ENCODE results near the gene ALG10B.
"Not testable (repeated sequence)": the region's sequence is repeated elsewhere in the genome, so short reads cannot be mapped to it uniquely, and the experiment has no call there.

ALG10B gene, protein sequence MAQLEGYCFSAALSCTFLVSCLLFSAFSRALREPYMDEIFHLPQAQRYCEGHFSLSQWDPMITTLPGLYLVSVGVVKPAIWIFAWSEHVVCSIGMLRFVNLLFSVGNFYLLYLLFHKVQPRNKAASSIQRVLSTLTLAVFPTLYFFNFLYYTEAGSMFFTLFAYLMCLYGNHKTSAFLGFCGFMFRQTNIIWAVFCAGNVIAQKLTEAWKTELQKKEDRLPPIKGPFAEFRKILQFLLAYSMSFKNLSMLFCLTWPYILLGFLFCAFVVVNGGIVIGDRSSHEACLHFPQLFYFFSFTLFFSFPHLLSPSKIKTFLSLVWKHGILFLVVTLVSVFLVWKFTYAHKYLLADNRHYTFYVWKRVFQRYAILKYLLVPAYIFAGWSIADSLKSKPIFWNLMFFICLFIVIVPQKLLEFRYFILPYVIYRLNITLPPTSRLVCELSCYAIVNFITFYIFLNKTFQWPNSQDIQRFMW

DNA sequence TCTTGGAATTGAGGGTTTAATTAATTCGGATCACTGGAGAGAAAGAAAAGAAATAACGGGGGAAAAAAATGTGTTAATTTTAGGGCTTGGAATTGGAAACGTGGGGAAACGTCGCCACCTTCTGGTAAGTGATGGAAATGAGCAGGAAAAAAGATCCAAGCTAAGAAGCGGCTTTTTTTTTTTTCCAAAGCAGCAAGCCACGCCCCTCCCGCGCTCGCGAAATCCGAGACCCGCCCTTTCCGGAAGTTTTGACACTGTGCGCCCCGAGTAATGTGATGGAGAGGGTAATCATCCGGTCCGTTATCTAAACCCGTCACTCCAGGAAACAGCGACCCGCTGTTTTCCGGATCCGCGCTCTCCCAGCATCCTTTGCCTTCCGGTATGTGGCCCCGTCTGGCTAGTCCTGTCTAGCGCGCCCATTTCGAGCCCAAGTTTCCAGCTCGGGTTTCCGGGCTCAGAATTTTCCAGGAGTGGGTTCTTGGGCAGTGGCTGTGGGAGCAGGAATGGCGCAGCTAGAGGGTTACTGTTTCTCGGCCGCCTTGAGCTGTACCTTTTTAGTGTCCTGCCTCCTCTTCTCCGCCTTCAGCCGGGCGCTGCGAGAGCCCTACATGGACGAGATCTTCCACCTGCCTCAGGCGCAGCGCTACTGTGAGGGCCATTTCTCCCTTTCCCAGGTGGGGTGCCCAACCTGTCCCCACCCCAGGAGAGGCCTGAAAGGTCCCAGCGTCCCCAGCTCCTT, at the start of gene ALG10B:
Gene ALG10B, plus strand, starts transcription at position 384 of the 739 bp plus-strand sequence. Its CDS starts 120 bp downstream, at position 504.
- peak; percentile 98 for DNase-seq (ENCODE audit: low spot score)

DNA sequence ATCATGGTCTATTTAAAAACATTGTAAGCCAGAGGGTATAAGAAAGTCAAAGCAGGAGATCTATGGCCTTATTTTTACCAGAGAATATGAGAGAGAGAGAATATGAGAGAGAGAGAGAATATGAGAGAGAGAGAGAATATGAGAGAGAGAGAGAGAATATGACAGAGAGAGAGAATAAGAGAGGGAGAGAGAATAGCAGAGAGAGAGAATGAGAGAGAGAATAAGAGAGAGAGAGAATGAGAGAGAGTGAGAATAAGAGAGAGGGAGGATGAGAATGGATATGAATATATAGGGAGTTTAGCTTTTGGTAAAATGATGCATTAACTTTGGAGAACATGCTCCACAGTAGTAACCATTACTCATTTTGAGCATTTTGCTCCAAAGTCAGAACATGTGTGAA, 48.0 kb upstream of the ALG10B start:
- no peak for DNase-seq (ENCODE audit: low spot score)

DNA sequence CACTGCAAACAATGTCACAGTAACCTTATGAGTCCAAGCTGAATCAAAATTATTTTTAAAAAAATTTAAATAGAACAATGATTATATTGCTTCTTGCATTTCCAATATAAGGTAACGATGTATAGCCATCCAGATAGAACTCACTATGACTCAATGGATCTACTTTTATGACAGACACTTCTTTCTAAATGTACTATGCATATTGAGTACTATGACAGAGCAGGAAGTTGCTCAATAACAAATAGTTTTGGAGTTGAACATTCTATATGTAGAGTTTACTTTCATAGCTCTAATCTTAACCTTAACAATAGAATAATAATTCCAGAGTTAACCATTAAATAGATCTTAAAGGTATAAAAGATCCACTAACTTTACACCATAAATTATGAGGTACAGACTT, 46.7 kb upstream of the ALG10B start:
- no peak for DNase-seq (ENCODE audit: low spot score)

DNA sequence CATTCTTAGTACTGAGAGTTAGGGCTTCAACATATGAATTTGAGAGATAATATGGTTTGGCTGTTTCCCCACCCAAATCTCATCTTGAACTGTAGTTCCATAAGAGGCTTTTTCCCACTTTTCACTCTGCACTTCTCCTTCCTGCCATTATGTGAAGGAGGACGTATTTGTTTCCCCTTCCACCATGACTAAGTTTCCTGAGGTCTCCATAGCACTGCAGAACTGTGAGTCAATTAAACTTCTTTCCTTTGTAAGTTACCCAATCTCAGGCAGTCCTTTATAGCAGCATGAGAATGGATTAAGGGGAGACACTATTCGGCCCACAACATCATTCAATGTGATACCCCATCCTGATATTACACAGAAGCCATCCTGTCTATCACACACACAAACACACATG, 36.8 kb upstream of the ALG10B start:
- DNase-seq (ENCODE audit: low spot score): no peak

DNA sequence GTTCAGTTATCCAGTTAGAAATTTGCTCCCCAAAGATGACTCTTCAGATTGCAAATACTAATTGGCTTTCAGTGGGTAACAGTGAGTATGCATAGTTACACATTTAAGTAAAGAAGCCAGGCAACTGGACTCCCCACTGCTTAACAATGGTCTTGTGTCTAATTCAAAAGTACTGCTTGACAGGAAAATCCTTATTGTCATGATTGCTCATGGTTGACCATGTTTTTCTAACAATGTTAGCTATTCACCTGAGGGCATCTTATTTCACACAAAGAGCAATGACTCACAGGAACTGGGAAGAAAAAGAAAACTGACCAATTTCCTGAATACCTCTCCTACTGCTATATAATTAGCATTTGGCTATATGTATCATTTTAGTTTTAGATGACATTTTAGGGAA, 33.7 kb upstream of the ALG10B start:
- no peak for DNase-seq (ENCODE audit: low spot score)

DNA sequence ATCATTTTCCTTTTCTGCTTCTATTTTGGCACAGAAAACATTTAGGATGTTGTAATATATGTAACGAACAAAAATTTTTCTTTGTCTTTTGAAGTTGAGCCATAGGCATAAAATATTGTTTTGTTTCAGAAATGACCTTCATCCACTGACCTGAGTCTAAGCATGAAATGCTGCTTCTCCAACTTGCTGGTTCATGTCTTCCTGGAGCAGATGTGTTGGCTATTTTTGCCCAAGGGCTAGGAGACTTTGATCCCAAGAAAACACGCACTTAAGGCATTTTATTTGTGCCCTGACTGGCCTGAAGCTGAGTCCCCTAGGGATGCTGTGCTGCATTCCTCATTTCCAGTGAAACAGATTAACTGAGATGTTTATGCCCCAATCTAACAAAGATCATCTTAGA, 27.2 kb upstream of the ALG10B start:
- no peak for DNase-seq (ENCODE audit: low spot score)

DNA sequence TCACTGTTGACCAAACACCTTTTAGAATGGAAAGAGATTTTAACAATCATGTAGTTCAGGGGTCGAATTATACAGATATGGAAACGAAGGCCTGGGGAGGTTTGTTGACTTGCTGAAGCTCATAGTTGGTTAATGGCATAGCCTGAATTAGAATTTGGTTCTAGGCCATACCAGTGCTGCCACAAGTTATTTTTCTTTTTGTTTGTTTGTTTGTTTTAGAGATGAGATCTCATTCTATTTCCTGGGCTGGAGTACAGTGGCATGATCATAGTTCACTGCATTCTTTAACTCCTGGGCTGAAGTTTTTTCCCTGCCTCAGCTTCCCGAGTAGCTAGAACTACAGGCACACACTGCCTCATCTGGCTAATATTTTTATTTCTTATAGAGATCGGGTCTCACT, 25.4 kb upstream of the ALG10B start:
- DNase-seq (ENCODE audit: low spot score): no peak

DNA sequence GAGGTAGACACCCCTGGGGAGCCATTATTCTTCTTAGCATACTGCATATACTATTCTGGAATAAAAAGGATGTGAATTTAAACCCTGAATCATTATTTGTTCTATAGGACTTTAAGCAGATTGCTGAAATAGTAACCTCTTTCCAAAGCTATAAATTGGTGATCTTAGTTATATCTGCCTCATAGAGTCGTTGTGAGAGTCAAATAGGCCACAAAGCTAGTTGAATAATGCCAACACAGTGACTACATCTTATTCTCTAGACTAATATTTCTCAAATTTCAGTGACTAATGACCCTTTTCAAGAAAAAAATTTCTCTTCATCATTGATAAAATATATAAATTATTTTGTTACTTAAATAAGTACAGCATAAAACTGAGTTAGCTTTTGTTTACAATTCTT, 13.6 kb upstream of the ALG10B start:
- not testable (repeated sequence) for DNase-seq (ENCODE audit: low spot score)

DNA sequence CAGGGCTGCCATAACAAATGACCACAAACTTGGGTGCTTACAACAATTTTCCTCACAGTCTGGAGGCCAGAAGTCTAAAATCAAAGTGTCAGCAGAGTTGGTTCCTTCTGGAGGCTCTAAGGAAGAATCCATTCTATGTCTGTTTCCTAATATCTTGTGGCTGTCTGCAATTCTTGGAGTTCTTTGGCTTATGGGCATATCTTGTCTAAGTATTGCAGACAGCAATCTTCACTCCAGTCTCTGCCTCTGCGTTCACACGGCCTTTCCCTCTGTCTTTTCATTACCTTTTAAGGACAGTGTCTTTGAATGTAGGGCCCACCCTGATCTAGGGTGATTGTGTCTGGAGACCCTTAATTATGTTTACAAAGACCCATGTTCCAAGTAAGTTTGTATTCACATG, 5.4 kb downstream of the ALG10B start:
- not testable (repeated sequence) for DNase-seq (ENCODE audit: low spot score)

DNA sequence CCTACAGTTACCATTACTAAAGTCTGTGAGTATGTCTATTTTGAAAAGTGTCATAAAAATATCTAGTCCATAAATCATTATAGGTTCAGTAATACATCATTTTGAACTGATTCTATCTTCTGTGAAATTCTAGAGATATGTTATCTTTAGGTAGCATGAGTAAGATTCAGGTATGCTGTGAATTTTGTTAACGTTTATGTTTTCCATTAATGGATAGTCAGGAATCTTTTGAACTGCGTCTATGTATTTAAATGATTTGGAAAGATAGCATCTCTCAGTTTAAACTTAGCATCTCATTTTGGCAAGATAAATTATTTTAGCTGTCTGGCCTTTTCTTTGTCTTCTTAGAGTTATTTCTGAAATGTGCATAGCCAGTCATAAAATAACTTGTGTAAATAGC, 8.3 kb downstream of the ALG10B start:
- no peak for DNase-seq (ENCODE audit: low spot score)

DNA sequence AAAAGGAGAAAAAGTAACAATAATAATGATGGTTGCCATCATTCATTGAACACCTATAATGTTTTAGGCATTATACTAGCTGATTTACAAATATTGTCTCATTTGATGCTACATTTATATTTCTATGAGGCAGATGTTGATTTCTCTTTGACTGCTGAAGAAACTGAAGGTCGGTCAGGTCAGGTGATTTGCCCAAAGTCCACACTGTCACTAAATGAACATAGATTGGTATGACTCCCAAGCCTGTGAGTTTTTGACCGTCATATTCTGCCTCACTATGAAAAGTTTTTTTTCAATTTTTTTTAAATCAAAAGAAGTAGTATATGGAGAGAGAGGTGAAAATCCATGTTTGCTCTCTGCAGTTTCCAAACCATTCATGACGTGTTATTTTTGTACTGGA, 10.8 kb downstream of the ALG10B start:
- DNase-seq (ENCODE audit: low spot score): no peak

DNA sequence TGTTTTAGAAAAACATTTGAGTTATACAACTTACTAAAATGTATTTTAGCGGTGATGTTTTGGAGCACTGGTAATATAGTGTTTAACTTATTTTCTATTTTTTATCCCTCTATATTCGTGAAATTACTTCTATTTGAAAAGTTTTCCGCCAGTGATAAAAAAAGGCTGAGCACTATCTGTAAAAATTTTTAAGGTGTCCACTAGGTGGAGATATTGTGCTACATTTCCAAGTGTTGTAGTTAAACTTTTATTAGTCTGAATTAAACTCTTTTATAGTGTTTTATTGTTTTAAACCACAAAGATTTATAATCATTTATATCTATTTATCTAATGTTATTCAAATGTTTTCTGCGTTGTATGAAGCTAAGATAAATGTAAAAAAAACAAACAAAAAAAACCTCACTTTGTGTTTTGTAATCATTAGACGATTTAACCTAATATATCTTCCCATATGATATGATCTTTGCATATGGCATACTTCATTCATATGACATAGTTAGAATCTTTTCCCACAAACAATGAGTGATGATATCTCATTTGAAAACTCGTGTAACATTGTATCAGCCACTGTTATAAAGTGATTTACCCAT, 11.8 kb downstream of the ALG10B start:
- DNase-seq (ENCODE audit: low spot score): peak; percentile 57

DNA sequence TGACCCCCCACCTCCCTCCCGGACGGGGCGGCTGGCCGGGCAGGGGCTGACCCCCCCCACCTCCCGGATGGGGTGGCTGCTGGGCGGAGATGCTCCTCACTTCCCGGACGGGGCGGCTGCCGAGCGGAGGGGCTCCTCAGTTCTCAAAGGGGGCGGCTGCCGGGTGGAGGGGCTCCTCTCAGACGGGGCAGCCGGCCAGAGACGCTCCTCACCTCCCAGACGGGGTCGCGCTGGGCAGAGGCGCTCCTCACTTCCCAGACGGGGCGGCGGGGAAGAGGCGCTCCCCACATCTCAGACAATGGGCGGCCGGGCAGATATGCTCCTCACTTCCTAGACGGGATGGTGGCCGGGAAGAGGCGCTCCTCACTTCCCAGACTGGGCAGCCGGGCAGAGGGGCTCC, 13.8 kb downstream of the ALG10B start:
- not testable (repeated sequence) for DNase-seq (ENCODE audit: low spot score)

DNA sequence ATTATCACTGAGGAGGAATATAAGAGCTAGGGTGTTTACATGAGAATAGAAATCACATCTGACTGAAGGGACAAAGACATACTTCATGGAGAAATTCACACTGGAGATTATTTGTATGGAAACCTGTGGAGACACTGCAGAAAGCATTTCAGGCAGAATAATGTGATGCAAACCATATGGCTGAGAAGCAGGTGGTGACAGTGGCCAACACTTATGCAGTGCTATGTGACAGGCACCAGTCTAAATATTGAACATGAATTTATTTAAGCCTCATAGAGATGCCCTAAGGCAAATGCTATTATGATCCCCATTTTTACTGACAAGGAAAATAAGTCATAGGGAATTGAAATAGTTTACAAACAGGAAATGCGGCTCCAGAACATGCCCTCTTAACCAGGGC, 16.2 kb downstream of the ALG10B start:
- no peak for DNase-seq (ENCODE audit: low spot score)

DNA sequence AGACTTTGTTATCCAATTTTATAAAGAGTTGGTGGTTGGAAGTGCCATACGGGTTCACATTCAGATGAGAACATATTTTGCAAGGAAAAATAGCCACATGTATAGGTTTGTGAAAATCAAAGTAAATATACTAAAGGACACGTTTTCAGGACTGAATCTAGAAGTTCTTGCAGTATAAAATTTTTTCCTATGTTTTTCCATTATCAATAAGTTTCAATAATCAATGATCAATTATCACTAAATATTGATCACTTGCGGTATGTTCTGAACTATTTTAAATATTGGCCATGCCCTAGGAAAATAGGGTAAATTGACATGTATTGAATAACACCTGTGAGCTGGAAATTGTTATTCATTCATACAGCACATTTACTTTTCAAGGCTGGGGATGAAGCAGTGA, 25.9 kb downstream of the ALG10B start:
- no peak for DNase-seq (ENCODE audit: low spot score)

DNA sequence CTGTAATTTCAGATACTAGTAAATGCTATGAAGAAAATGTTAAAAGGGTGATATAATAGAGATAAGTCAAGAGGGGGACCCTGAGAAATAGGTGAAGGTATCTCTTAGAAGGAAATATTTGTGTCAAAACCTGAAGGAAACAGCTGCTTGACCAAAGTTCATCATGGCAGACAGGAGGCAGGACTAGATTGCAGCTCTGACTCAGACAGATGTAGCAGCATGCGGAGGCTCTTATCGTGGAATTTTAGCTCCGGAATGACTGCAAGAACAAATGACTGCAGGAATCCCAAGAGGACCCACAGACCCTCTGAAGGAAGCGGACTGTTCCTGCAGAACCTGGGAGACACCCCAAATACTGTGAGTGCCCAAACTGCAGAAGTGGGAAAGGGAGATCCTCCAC, 26.7 kb downstream of the ALG10B start:
- DNase-seq (ENCODE audit: low spot score): not testable (repeated sequence)

DNA sequence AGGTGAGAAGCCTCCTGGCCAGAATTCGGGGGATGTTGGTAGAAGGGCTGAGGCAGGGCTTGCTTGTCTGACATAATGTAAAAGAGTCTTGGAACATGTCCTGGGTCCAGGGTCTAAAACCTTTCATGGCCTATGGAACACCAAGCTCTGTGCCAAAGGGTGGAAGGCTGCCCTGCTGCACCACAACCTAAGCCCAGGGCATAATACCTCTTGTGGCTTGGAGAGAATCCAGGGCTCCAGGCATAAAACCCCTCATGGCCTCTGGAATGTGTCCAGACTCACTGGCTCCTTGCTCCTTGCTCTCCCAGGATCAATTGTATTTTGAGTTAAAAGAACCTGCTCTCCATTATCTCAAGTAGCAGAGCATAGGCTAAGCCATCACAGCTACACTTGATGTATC, 27.3 kb downstream of the ALG10B start:
- DNase-seq (ENCODE audit: low spot score): not testable (repeated sequence)

DNA sequence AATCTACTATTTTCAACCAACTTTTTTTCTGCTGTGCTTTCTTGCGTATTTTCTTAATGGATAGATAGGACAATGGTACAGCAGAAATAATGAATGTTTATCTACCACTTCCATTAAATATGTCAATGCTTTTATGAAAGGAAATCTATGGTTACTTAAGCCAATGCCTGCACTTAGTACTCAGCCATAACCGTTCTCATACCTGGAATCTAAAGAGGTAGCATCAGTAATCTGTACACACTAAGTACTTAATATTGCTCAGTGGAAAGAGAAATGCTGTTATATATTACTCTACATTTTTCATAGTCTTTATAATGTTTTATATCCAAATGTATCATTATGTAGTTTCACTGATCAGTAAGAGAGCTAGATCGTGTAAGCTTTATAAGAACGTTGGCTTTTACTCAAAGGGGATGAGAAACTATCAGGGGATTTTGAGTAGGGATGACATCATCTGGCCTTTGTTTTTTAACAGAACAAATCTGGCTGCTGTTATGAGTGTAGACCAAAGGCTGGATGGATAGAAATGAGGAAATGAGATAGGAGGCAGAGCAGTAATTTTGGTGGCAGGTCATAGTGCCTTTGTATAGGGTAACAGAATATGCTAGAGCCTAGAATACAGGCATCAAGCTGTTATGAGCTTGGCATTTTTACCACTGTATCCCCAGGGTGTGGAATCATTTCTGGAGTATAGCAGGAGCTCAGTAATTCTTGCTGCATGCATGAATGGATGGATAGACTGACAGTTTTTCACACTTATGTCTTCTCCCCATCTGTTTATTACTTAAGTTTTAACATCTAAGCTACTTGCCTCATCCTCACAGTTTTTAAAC, 34.0 kb downstream of the ALG10B start:
- DNase-seq (ENCODE audit: low spot score): no peak

DNA sequence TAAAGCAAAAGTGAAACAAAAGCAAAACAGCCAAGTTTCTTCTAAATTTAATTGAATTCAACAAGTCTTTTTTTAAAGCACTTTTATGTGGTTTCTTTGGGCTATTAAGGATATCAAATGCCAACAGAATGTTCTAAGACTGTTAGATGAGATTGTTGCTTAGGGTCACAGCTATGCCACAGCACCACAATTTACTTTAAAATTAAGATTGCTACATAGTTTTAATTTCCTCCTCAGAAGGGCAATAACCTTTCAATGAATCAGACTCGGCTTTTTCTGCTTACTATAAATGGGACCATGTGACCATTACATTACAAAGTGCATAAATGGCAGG, 34.6 kb downstream of the ALG10B start:
- DNase-seq (ENCODE audit: low spot score): not testable (repeated sequence)

DNA sequence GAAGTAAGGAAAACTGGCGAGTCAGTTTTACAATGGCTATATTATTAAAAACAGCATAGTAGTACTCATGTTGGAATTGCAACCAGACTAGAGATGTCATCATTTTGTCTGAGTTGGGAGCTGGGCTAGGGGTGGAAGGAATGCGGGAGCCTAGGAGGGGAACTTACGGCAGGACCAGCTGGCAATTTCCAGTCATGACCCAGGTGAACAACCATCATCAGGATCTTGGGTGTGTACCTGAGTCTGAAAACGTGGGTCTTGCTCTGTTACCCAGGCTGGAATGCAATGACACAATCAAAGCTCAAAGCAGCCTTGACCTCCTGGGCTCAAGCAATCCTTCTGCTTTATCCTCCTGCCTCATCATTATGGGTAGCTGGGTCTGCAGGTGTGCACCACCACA, 50.9 kb downstream of the ALG10B start:
- DNase-seq (ENCODE audit: low spot score): no peak

DNA sequence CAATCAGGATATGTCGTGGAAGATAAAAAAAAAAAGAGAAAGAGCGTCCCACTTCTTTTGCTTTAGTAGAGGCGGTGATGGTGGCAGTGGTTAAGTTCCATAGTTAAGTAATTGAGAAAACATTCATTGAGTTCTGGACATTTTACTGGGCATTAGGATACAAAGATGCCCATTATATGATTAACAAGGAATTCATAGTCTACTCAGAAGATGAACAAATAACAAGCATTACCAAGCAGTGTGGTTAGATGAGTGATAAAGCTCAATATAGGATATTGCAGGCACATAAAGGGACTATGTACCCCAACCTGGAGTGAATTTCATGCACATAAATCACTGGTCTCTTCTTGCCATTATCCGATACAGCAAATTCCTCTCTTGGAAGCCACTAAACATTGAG, 53.7 kb downstream of the ALG10B start:
- no peak for DNase-seq (ENCODE audit: low spot score)

DNA sequence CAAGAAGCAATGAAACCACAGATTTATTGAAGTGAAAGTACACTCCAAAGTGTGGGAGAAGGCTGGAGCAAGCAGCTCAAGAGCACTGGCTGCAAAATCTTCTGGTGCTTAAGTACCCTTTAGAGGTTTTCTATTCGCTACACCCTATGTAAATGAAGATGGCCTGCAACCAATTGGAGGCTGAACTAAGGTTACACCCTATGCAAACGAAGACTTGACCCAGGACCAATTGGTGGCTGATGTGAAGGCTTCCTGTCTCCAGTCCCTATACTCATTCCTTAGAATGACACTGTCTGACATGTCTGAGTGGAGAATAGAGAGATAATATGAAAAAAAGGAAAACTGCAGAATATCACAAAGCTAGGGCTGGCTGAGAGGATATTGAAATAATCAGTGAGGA, 57.2 kb downstream of the ALG10B start:
- no peak for DNase-seq (ENCODE audit: low spot score)
